Endothelial cell of umbilical vein (primary cell): ENCODE data around the gene SNX33. TPM values are rescaled to one million over a fixed set of nuclear protein-coding genes. Genes with fewer than 3 reads are reported as not detected.

Experiments
- BruUV-seq: library from RNA; stranded (reverse); fragments of 400-500 nt; replicated peaks from 2 replicates; lab custom pipeline; 2021; lab: Mats Ljungman, UMichigan
- CTCF ChIA-PET: fragments of 300-600, 350-600 bp; sonication (Branson Sonifier 250); formaldehyde crosslinking; loops from one replicate; lab custom pipeline; 2021; ENCODE audit warnings: antibody characterized with exemption, inconsistent platforms; lab: Charles Lee
- POLR2A ChIA-PET: fragments of 300-600, 350-600 bp; sonication (Branson Sonifier 250); formaldehyde crosslinking; loops from one replicate; lab custom pipeline; 2021; ENCODE audit warnings: antibody characterized with exemption, inconsistent platforms; lab: Charles Lee
- DNase-seq: peaks from one replicate; pipeline ENCODE4 v3.0.0-alpha.2; 2011; ENCODE audit warnings: low read depth, low spot score
- FAIRE-seq: peaks from 2 replicates; lab custom pipeline; 2011; peaks lifted over from hg19 to GRCh38; lab: Jason Lieb, UNC
- H2AFZ ChIP-seq: 2 replicates; pipeline ENCODE4 v1.6.0; 2012; ENCODE audit warnings: low read depth, low read length, control low read depth, inconsistent platforms
- H3K27ac ChIP-seq: 2 replicates; pipeline ENCODE4 v1.5.1; 2011; ENCODE audit warnings: low read depth, mild to moderate bottlenecking, control low read depth, low read length, moderate library complexity; ENCODE audit not compliant: insufficient read depth
- H3K27me3 ChIP-seq, 2 experiments: 2 replicates each; pipeline versions ENCODE4 v1.6.0 to v1.6.1; 2011; ENCODE audit warnings: low read length in 2 of 2, mixed read lengths in 1 of 2; ENCODE audit not compliant: control insufficient read depth in 2 of 2, insufficient read depth in 2 of 2
- H3K36me3 ChIP-seq, 2 experiments: 2 replicates in 1 of 2; 3 replicates in 1 of 2; pipeline ENCODE4 v1.5.1; 2011; ENCODE audit warnings: low read length in 2 of 2, mild to moderate bottlenecking in 1 of 2, moderate library complexity in 1 of 2; ENCODE audit not compliant: control insufficient read depth in 2 of 2, insufficient read depth in 2 of 2; ENCODE audit errors: extremely low read depth in 1 of 2
- H3K4me1 ChIP-seq: 3 replicates; pipeline ENCODE4 v1.5.1; 2011; ENCODE audit warnings: mild to moderate bottlenecking, low read length; ENCODE audit not compliant: control insufficient read depth, insufficient read depth; ENCODE audit errors: extremely low read depth
- H3K4me2 ChIP-seq: 2 replicates; pipeline ENCODE4 v1.6.1; 2011; ENCODE audit warnings: low read length, control low read depth, mixed read lengths; ENCODE audit not compliant: insufficient read depth
- H3K4me3 ChIP-seq, 3 experiments: fragments of 200-600 bp in 1 of 3; sonication (generic), shearing (Covaris generic) in 1 of 3; replicated peaks in 1 of 3; 2 replicates each; pipeline ENCODE4 v1.5.1; 2011 to 2016; ENCODE audit warnings: control low read depth in 3 of 3, low read length in 3 of 3, mild to moderate bottlenecking in 2 of 3, inconsistent platforms in 1 of 3, low read depth in 1 of 3, moderate library complexity in 1 of 3; ENCODE audit not compliant: insufficient read depth in 1 of 3
- H3K79me2 ChIP-seq: 2 replicates; pipeline ENCODE4 v1.6.0; 2012; ENCODE audit warnings: low read length, inconsistent platforms; ENCODE audit not compliant: control insufficient read depth, insufficient read depth
- H3K9ac ChIP-seq: replicated peaks from 2 replicates; pipeline ENCODE3; 2011; ENCODE audit warnings: low read length, control low read depth; ENCODE audit not compliant: insufficient read depth; ENCODE audit errors: extremely low read depth
- H3K9me1 ChIP-seq: replicated peaks from 3 replicates; pipeline ENCODE4 v1.6.0; 2011; ENCODE audit warnings: mild to moderate bottlenecking, low read length; ENCODE audit not compliant: control insufficient read depth, insufficient read depth; ENCODE audit errors: extremely low read depth
- H3K9me3 ChIP-seq: replicated peaks from 2 replicates; pipeline ENCODE4 v1.5.1; 2012; ENCODE audit warnings: low read length, inconsistent platforms; ENCODE audit not compliant: control insufficient read depth, insufficient read depth
- H4K20me1 ChIP-seq: replicated peaks from 2 replicates; pipeline ENCODE3; 2011; ENCODE audit warnings: mild to moderate bottlenecking, low read length; ENCODE audit not compliant: control insufficient read depth, insufficient read depth; ENCODE audit errors: extremely low read depth
- FOS ChIP-seq: IDR thresholded peaks from 2 replicates; pipeline ENCODE4 v1.6.1; 2011; ENCODE audit warnings: mild to moderate bottlenecking, low read length, moderate library complexity, borderline replicate concordance; ENCODE audit not compliant: insufficient read depth
- MYC ChIP-seq: IDR thresholded peaks from one replicate; pipeline ENCODE4 v1.6.1; 2011; ENCODE audit warnings: mild to moderate bottlenecking, low read depth, low read length
- POLR2A ChIP-seq: IDR thresholded peaks from 2 replicates; pipeline ENCODE4 v1.6.1; 2012; ENCODE audit warnings: low read depth, mild to moderate bottlenecking, control low read depth, low read length
- POLR2AphosphoS5 ChIP-seq: IDR thresholded peaks from 2 replicates; pipeline ENCODE4 v1.6.1; 2012; ENCODE audit warnings: low read depth, mild to moderate bottlenecking, control low read depth, low read length, moderate library complexity; ENCODE audit not compliant: insufficient read depth
- dilution Hi-C: fragments of 300-500 bp; cut with MboI; formaldehyde crosslinking; loops from one replicate; pipeline ENCODE4 v1.15.0; 2019; ENCODE audit warnings: low sequenced_read_pairs; ENCODE audit not compliant: extremely low pct_ligation_motif_present
- intact Hi-C: fragments of 100-400 bp; cut with micrococcal nuclease; formaldehyde crosslinking; loops from one replicate; pipeline ENCODE4 v1.10.0; 2022
- polyA plus RNA-seq, 4 experiments: library from polyadenylated mRNA; depleted of rRNA in 3 of 4; stranded (reverse) in 3 of 4; unstranded in 1 of 4; fragments of >200 nt; gene quantifications; 2 replicates each; pipeline versions ENCODE4 v1.2.1 to v1.2.3, GENCODE V29; 2011 to 2012; ENCODE audit warnings: missing spikeins in 1 of 4
- total RNA-seq: library from RNA; stranded (reverse); gene quantifications from 2 replicates; pipeline ENCODE4 v1.2.3, GENCODE V29; 2021
- TF ChIP-seq, protein P1 (sequence below), 2 donors: IDR thresholded peaks; 1 replicate in 1 of 2; 2 replicates in 1 of 2; pipeline ENCODE4 v1.5.1; 2011; ENCODE audit warnings: low read length in 2 of 2, mild to moderate bottlenecking in 2 of 2, moderate library complexity in 2 of 2, control low read depth in 1 of 2, inconsistent platforms in 1 of 2, low read depth in 1 of 2; ENCODE audit not compliant: insufficient read depth in 1 of 2; ENCODE audit errors: extremely low read depth in 1 of 2

Gene SNX33
- total and polyA plus RNA-seq, 2 donors (not counting 3 experiments of a cell fraction or from before 2014, with no cell fraction given): 7.9 to 12.6 TPM

DNA sequence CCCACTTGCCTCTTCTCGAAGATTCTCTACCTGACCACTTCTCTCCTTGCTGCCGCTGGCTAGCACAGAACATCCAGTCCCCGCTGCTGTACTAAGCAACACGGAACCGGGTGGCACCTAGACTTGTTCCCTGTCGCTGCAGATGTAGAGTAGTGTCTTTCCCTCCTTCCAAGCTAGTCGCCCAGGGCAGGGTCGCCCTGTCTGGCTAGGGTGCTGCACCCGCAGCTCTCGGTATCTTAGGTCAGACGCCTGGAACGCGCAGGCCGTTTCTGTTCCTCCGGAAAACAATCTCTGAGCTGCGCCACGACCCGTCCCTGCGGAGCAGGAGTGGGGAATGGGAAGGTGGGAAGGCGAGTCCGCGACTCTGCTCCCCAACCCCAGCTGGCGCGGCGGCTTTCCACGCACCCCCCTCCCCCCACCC is 758 bp upstream of the SNX33 start:
- Histone ChIP-seq H3K9me3 (no peaks in the 10 kb centered on the region), H2AFZ (peak overlapping the region; percentile 79), H3K79me2 (peaks cover 3% of the 10 kb centered on the region), H3K36me3 (peaks cover 0 to 2% of the 10 kb centered on the region in 2 experiments), H3K9me1 (no peaks in the 10 kb centered on the region), H3K9ac (peak overlapping the region; percentile 67), H3K4me2 (peak overlapping the region; percentile 78), H3K4me3 (peak overlapping the region; percentile 53 to 72 (median 64)), H4K20me1 (no peaks in the 10 kb centered on the region), H3K27ac (peak overlapping the region; percentile 37), H3K4me1 (peaks cover 29% of the 10 kb centered on the region), H3K27me3 (no peaks in the 10 kb centered on the region)
- dilution Hi-C loops: no loop called here
- CTCF ChIA-PET: interaction anchor here (0.6 to 2.9 kb wide), 23 partner anchors 8 to 279 kb away, joined by 3 to 34 read pairs (median 7); partner anchors contain the start of genes IMP3, MAN2C1, PTPN9 and SIN3A
- POLR2A ChIA-PET: interaction anchor here (1.1 kb wide), 1 partner anchor 9 kb away, joined by 3 read pairs; no protein-coding TSS in a partner anchor
- intact Hi-C loops: loop anchor here (2.0 kb wide), 1 partner anchor 20 kb away; no protein-coding TSS in a partner anchor
- no TSS peak for BruUV-seq
- FAIRE-seq (no peak), DNase-seq (no peak)
- no peak for TF ChIP-seq FOS
- TF ChIP-seq POLR2A: no peak
- no peak for TF ChIP-seq POLR2AphosphoS5
- no peak for TF ChIP-seq MYC
- TF ChIP-seq, protein P1, sequence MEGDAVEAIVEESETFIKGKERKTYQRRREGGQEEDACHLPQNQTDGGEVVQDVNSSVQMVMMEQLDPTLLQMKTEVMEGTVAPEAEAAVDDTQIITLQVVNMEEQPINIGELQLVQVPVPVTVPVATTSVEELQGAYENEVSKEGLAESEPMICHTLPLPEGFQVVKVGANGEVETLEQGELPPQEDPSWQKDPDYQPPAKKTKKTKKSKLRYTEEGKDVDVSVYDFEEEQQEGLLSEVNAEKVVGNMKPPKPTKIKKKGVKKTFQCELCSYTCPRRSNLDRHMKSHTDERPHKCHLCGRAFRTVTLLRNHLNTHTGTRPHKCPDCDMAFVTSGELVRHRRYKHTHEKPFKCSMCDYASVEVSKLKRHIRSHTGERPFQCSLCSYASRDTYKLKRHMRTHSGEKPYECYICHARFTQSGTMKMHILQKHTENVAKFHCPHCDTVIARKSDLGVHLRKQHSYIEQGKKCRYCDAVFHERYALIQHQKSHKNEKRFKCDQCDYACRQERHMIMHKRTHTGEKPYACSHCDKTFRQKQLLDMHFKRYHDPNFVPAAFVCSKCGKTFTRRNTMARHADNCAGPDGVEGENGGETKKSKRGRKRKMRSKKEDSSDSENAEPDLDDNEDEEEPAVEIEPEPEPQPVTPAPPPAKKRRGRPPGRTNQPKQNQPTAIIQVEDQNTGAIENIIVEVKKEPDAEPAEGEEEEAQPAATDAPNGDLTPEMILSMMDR (IDR thresholded peaks at IDR 0.05; ENCODE audit: extremely low read depth in 1 of 2, insufficient read depth in 1 of 2, low read depth in 1 of 2, low read length in 2 of 2): no peak
